ENCODE measurements around the gene MROH9. TPM values are rescaled to one million over a fixed set of nuclear protein-coding genes. Genes with fewer than 3 reads are reported as not detected.

MROH9 gene
- total RNA-seq: not detected in 2 replicates

GRCh38 chr1:170935231-170935630 is at the start of gene MROH9:
MROH9 (plus strand) TSS chr1:170935534; CDS start chr1:170945557, 10,023 bp downstream.

GRCh38 chr1:171090604-171091003 is 155.3 kb downstream of the MROH9 start, which contains the start of gene FMO3:
FMO3 (plus strand) TSS chr1:171090905; CDS start chr1:171092659, 1,754 bp downstream.

Other genes starting within 250 kb of the MROH9 start
- 0.50 TPM in 1 of 2 replicates, not detected in the other for gene FMO3, start 155.4 kb downstream of the MROH9 start, total RNA-seq
- under 0.01 and 0.07 TPM in 2 replicates for gene FMO2, start 249.8 kb downstream of the MROH9 start, total RNA-seq

Data from nasal cavity respiratory epithelium epithelial cell of viscerocranial mucosa (primary cell).